Lower leg skin (tissue), 4 donors: ENCODE measurements around the gene MVD. TPM values are rescaled to one million over a fixed set of nuclear protein-coding genes. Genes with fewer than 3 reads are reported as not detected.

Experiments used
- DNase-seq, 2 donors: peaks; one replicate each; pipeline ENCODE4 v3.0.0-alpha.2; 2019; ENCODE audit warnings: low spot score in 2 of 2
- H3K4me3 ChIP-seq: fragments of 200-600 bp; sonication (generic); 2 replicates; pipeline ENCODE4 v1.5.1; 2017; ENCODE audit warnings: mild to moderate bottlenecking, low read depth; ENCODE audit not compliant: poor library complexity, severe bottlenecking
- CTCF ChIP-seq, 3 donors: fragments of 450-650 bp; IDR thresholded peaks; one replicate each; pipeline ENCODE4 v1.5.1; 2016; ENCODE audit warnings: antibody characterized with exemption in 3 of 3, mild to moderate bottlenecking in 3 of 3, moderate library complexity in 2 of 3
- POLR2A ChIP-seq, 2 donors: fragments of 450-650 bp; IDR thresholded peaks; one replicate each; pipeline ENCODE4 v1.6.1; 2016 to 2017; ENCODE audit warnings: antibody characterized with exemption in 2 of 2, mild to moderate bottlenecking in 1 of 2, moderate library complexity in 1 of 2
- WGBS, 2 donors: methylation state at CpG; one replicate each; pipeline ENCODE4 v1.1.5; 2018; 5-methylcytosine and 5-hydroxymethylcytosine counted together
- intact Hi-C: fragments of 100-400 bp; cut with DNase I; formaldehyde crosslinking; loops from one replicate; pipeline ENCODE4 v1.15.0; 2023; ENCODE audit warnings: low total_unique reads
- total RNA-seq, 4 donors: library from RNA; depleted of rRNA; stranded (reverse); fragments of >200 nt; gene quantifications; one replicate each; pipeline ENCODE4 v1.1.0, GENCODE V29; 2016

Gene MVD
- total RNA-seq, 4 donors from 2014 or later = 40.2 to 93.5 (median 67.1) TPM

- WGBS, 2 donors = 88 to 91% methylated on average over 20 of the region's 20 CpGs
- no peak for TF ChIP-seq POLR2A (IDR thresholded peaks at IDR 0.05)
- no peak for TF ChIP-seq CTCF (IDR thresholded peaks at IDR 0.05)
- intact Hi-C loops = no loop called here
- no peak for DNase-seq
- H3K4me3 ChIP-seq = no peak overlapping the region
Measured at GRCh38 chr16:88617268-88618031, 45.4 kb downstream of the MVD start.

GRCh38 chr16:88616736-88617135, 46.2 kb downstream of the MVD start:
- TF ChIP-seq POLR2A (IDR thresholded peaks at IDR 0.05) (no peak), CTCF (IDR thresholded peaks at IDR 0.05) (no peak)
- no peak overlapping the region for H3K4me3 ChIP-seq
- WGBS, 2 donors = 78 to 84% methylated on average over 12 of the region's 12 CpGs
- intact Hi-C loops = no loop called here
- DNase-seq = no peak

GRCh38 chr16:88616320-88616719, 46.6 kb downstream of the MVD start:
- DNase-seq = no peak
- no peak overlapping the region for H3K4me3 ChIP-seq
- TF ChIP-seq CTCF (IDR thresholded peaks at IDR 0.05) = no peak
- no peak for TF ChIP-seq POLR2A (IDR thresholded peaks at IDR 0.05)
- 50 to 66% methylated on average over 12 to 13 of the region's 13 CpGs for WGBS, 2 donors
- intact Hi-C loops = no loop called here

DNA sequence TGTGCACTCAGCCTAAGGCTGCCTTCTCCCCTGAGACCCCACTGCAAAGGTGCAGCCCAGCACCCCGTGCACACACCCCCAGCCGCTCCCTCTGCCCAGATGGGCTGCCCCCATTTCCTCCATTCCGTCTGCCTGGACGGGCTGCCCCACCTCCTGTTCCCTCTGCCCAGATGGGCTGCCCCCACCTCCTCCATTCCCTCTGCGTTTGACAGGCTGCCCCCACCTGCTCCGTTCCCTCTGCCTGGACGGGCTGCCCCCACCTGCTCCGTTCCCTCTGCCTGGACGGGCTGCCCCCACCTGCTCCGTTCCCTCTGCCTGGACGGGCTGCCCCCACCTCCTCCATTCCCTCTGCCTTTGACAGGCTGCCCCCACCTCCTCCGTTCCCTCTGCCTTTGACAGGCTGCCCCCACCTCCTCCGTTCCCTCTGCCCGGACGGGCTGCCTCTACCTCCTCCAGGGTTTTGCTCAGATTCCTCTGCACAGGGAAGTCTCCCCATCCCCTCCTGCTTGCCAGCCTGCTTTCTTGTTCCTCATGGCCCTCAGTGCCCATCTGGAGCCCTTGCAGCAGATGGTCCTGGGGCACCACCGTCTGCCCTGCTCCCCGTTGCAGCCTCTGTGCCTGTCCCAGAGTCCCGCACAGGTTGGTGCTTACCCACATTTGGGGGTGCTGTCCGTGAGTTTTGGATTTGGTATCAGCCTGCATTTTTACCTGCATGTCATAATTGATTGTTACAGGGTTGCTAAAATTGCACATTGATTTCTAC, 47.9 kb downstream of the MVD start:
- DNase-seq = no peak
- 90 to 92% methylated on average over 19 of the region's 19 CpGs for WGBS, 2 donors
- no peak for TF ChIP-seq CTCF (IDR thresholded peaks at IDR 0.05)
- no peak for TF ChIP-seq POLR2A (IDR thresholded peaks at IDR 0.05)
- intact Hi-C loops = no loop called here
- no peak overlapping the region for H3K4me3 ChIP-seq

- intact Hi-C loops = no loop called here
- 88 to 92% methylated on average over 19 of the region's 19 CpGs for WGBS, 2 donors
- TF ChIP-seq CTCF (IDR thresholded peaks at IDR 0.05) (no peak), POLR2A (IDR thresholded peaks at IDR 0.05) (no peak)
- no peak overlapping the region for H3K4me3 ChIP-seq
- DNase-seq = no peak
Measured at GRCh38 chr16:88613911-88614817, 48.7 kb downstream of the MVD start.
